GM23338 (cell line): ENCODE measurements around the gene HTRA1. TPM values are rescaled to one million over a fixed set of nuclear protein-coding genes. Genes with fewer than 3 reads are reported as not detected.

ENCODE experiments used
- ATAC-seq: fragments of 200-7000 bp; cut with Tn5 transposase; 3 replicates; pipeline ENCODE4 v1.9.1; 2020
- DNase-seq: peaks from one replicate; pipeline ENCODE4 v3.0.0-alpha.2; 2015; ENCODE audit warnings: low spot score
- H2AFZ ChIP-seq: fragments of 200-600 bp; sonication (generic); 2 replicates; pipeline ENCODE4 v1.8.0; 2016; ENCODE audit warnings: antibody characterized with exemption, mild to moderate bottlenecking, moderate library complexity
- H3F3A ChIP-seq: fragments of 200-600 bp; sonication (generic); replicated peaks from 2 replicates; pipeline ENCODE4 v1.8.0; 2017; ENCODE audit warnings: antibody characterized with exemption, mixed run types, low read depth
- H3K27ac ChIP-seq: fragments of 200-600 bp; sonication (generic); 2 replicates; pipeline ENCODE4 v1.6.1; 2016; ENCODE audit warnings: low read depth
- H3K27me3 ChIP-seq: fragments of 200-600 bp; sonication (generic); 2 replicates; pipeline ENCODE4 v1.8.0; 2016; ENCODE audit warnings: mild to moderate bottlenecking, mixed run types, moderate library complexity; ENCODE audit not compliant: insufficient read depth
- H3K36me3 ChIP-seq: fragments of 200-600 bp; sonication (generic); 2 replicates; pipeline ENCODE4 v1.8.0; 2016; ENCODE audit warnings: mild to moderate bottlenecking; ENCODE audit not compliant: insufficient read depth
- H3K4me1 ChIP-seq: fragments of 200-600 bp; sonication (generic); 2 replicates; pipeline ENCODE4 v1.8.0; 2016; ENCODE audit warnings: mild to moderate bottlenecking, moderate library complexity; ENCODE audit not compliant: insufficient read depth
- H3K4me2 ChIP-seq: fragments of 200-600 bp; sonication (generic); 2 replicates; pipeline ENCODE4 v1.7.1; 2017; ENCODE audit warnings: mixed run types
- H3K4me3 ChIP-seq: fragments of 200-600 bp; sonication (generic); 2 replicates; pipeline ENCODE4 v1.6.1; 2016; ENCODE audit warnings: mixed run types
- H3K79me2 ChIP-seq: fragments of 200-600 bp; sonication (generic); replicated peaks from 2 replicates; pipeline ENCODE4 v1.8.0; 2017; ENCODE audit warnings: mild to moderate bottlenecking; ENCODE audit not compliant: insufficient read depth
- H3K9me2 ChIP-seq: fragments of 200-600 bp; sonication (generic); 2 replicates; pipeline ENCODE4 v1.8.0; 2017; ENCODE audit not compliant: insufficient read depth
- H4K20me1 ChIP-seq: fragments of 200-600 bp; sonication (generic); replicated peaks from 2 replicates; pipeline ENCODE4 v1.8.0; 2017; ENCODE audit warnings: mild to moderate bottlenecking; ENCODE audit not compliant: insufficient read depth
- H3K27ac Mint-ChIP-seq: 2 replicates; pipeline ENCODE4 v1.8.0; 2020; ENCODE audit warnings: inconsistent platforms, mild to moderate bottlenecking, moderate library complexity, mixed read lengths
- H3K27me3 Mint-ChIP-seq: 3 replicates; pipeline ENCODE4 v1.8.0; 2022; ENCODE audit warnings: low read depth, mild to moderate bottlenecking, moderate library complexity, mixed read lengths, inconsistent platforms; ENCODE audit not compliant: insufficient read depth, poor library complexity
- H3K36me3 Mint-ChIP-seq: 3 replicates; pipeline ENCODE4 v1.8.0; 2021; ENCODE audit warnings: low read depth, mild to moderate bottlenecking, inconsistent platforms, moderate library complexity, mixed read lengths
- H3K4me1 Mint-ChIP-seq: 3 replicates; pipeline ENCODE4 v1.8.0; 2020; ENCODE audit warnings: mild to moderate bottlenecking, inconsistent platforms, mixed read lengths
- H3K4me3 Mint-ChIP-seq: 3 replicates; pipeline ENCODE4 v1.8.0; 2021; ENCODE audit warnings: moderate library complexity, mild to moderate bottlenecking, inconsistent platforms, mixed read lengths
- H3K9me3 Mint-ChIP-seq: 3 replicates; pipeline ENCODE4 v1.8.0; 2020; ENCODE audit warnings: moderate library complexity, mild to moderate bottlenecking, inconsistent platforms, mixed read lengths
- JUNB ChIP-seq: IDR thresholded peaks from one replicate; pipeline ENCODE4 v1.6.1; 2016; ENCODE audit warnings: antibody characterized with exemption; ENCODE audit not compliant: unreplicated experiment
- REST ChIP-seq: IDR thresholded peaks from one replicate; pipeline ENCODE4 v1.6.1; 2018; ENCODE audit warnings: antibody characterized with exemption; ENCODE audit not compliant: unreplicated experiment
- ZNF114 ChIP-seq: fragments of 250-450 bp; sonication (Bioruptor Pico); IDR thresholded peaks from 2 replicates; pipeline ENCODE4 v1.5.0; 2020; ENCODE audit warnings: mild to moderate bottlenecking, moderate library complexity
- ZNF331 ChIP-seq: fragments of 250-450 bp; sonication (Bioruptor Pico); IDR thresholded peaks from 2 replicates; pipeline ENCODE4 v1.5.0; 2020; ENCODE audit warnings: low read depth, mild to moderate bottlenecking, moderate library complexity
- polyA plus RNA-seq: library from polyadenylated mRNA; unstranded; fragments of >200 nt; fragmentation: Nextera tagmentation; extraction: Ambion mirVana; gene quantifications from 2 replicates; pipeline ENCODE4 v1.2.1, GENCODE V29; 2016
- total RNA-seq: library from RNA; depleted of rRNA; stranded (reverse); fragments of >200 nt; shearing (Covaris generic); gene quantifications from 2 replicates; pipeline ENCODE4 v1.2.3, GENCODE V29; 2014
- TF ChIP-seq, protein P1 (sequence below): fragments of 250-450 bp; sonication (Bioruptor Pico); IDR thresholded peaks from 2 replicates; pipeline ENCODE4 v1.5.0; 2020; ENCODE audit warnings: mild to moderate bottlenecking, moderate library complexity

The HTRA1 gene
- total and polyA plus RNA-seq, 2 experiments from 2014 or later = 8.1 to 16.1 TPM

GRCh38 chr10:122513053-122513452 is 51.7 kb downstream of the HTRA1 start (continued):
- no peak for TF ChIP-seq REST
- no peak for TF ChIP-seq ZNF114 (CRISPR knock-in tag)

- Mint-ChIP-seq H3K36me3 (no peaks in the 10 kb centered on the region), H3K27me3 (no peaks in the 10 kb centered on the region), H3K4me3 (no peak overlapping the region), H3K9me3 (no peaks in the 10 kb centered on the region), H3K4me1 (peaks cover 5% of the 10 kb centered on the region; the same call in 2 of the 3 replicates), H3K27ac (no peak overlapping the region)
- no peak overlapping the region for H3K4me3 ChIP-seq
- H2AFZ ChIP-seq = no peak overlapping the region
- no peak for TF ChIP-seq JUNB
- TF ChIP-seq, protein P1, sequence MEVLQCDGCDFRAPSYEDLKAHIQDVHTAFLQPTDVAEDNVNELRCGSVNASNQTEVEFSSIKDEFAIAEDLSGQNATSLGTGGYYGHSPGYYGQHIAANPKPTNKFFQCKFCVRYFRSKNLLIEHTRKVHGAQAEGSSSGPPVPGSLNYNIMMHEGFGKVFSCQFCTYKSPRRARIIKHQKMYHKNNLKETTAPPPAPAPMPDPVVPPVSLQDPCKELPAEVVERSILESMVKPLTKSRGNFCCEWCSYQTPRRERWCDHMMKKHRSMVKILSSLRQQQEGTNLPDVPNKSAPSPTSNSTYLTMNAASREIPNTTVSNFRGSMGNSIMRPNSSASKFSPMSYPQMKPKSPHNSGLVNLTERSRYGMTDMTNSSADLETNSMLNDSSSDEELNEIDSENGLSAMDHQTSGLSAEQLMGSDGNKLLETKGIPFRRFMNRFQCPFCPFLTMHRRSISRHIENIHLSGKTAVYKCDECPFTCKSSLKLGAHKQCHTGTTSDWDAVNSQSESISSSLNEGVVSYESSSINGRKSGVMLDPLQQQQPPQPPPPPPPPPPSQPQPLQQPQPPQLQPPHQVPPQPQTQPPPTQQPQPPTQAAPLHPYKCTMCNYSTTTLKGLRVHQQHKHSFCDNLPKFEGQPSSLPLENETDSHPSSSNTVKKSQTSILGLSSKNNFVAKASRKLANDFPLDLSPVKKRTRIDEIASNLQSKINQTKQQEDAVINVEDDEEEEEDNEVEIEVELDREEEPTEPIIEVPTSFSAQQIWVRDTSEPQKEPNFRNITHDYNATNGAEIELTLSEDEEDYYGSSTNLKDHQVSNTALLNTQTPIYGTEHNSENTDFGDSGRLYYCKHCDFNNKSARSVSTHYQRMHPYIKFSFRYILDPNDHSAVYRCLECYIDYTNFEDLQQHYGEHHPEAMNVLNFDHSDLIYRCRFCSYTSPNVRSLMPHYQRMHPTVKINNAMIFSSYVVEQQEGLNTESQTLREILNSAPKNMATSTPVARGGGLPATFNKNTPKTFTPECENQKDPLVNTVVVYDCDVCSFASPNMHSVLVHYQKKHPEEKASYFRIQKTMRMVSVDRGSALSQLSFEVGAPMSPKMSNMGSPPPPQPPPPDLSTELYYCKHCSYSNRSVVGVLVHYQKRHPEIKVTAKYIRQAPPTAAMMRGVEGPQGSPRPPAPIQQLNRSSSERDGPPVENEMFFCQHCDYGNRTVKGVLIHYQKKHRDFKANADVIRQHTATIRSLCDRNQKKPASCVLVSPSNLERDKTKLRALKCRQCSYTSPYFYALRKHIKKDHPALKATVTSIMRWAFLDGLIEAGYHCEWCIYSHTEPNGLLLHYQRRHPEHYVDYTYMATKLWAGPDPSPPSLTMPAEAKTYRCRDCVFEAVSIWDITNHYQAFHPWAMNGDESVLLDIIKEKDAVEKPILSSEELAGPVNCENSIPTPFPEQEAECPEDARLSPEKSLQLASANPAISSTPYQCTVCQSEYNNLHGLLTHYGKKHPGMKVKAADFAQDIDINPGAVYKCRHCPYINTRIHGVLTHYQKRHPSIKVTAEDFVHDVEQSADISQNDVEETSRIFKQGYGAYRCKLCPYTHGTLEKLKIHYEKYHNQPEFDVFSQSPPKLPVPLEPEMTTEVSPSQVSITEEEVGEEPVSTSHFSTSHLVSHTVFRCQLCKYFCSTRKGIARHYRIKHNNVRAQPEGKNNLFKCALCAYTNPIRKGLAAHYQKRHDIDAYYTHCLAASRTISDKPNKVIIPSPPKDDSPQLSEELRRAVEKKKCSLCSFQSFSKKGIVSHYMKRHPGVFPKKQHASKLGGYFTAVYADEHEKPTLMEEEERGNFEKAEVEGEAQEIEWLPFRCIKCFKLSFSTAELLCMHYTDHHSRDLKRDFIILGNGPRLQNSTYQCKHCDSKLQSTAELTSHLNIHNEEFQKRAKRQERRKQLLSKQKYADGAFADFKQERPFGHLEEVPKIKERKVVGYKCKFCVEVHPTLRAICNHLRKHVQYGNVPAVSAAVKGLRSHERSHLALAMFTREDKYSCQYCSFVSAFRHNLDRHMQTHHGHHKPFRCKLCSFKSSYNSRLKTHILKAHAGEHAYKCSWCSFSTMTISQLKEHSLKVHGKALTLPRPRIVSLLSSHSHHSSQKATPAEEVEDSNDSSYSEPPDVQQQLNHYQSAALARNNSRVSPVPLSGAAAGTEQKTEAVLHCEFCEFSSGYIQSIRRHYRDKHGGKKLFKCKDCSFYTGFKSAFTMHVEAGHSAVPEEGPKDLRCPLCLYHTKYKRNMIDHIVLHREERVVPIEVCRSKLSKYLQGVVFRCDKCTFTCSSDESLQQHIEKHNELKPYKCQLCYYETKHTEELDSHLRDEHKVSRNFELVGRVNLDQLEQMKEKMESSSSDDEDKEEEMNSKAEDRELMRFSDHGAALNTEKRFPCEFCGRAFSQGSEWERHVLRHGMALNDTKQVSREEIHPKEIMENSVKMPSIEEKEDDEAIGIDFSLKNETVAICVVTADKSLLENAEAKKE (CRISPR knock-in tag) = no peak
- no peak for TF ChIP-seq ZNF331 (CRISPR knock-in tag)
- no peaks in the 10 kb centered on the region for H3K36me3 ChIP-seq
- H3K27ac ChIP-seq = no peak overlapping the region
- H3K79me2 ChIP-seq = no peaks in the 10 kb centered on the region
- H3K27me3 ChIP-seq = no peaks in the 10 kb centered on the region
- no peaks in the 10 kb centered on the region for H3F3A ChIP-seq
- H4K20me1 ChIP-seq = no peaks in the 10 kb centered on the region
- no peak for DNase-seq
- no peak overlapping the region for H3K4me2 ChIP-seq
- H3K9me2 ChIP-seq = no peaks in the 10 kb centered on the region
- no peak for ATAC-seq
- H3K4me1 ChIP-seq = no peaks in the 10 kb centered on the region
Observed at GRCh38 chr10:122514045-122514840, 52.9 kb downstream of the HTRA1 start.
